ENCODE results near the gene ATF6B.
"Not testable (repeated sequence)": the region's sequence is repeated elsewhere in the genome, so short reads cannot be mapped to it uniquely, and the experiment has no call there.

ATF6B gene

DNA sequence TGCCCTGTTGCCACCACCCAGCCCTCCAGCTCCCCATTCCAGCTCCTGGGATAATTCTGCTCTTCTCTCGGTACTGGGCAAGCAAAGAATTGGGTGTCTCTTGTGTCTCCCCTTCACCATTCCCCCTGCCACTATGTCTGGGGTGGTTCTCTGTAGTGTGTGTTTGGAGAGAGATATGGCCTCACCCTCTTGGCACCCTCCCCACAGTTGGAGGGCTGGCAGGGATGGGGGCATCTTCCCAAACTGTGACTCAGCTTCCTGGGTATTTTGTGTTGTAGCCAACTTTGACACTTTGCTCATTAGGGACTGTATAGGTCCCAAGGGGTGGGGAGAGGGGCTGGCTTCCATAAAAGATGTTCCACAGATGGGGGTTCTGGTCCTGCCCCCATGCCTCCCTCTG is 20.6 kb downstream of the ATF6B start:
- DNase-seq = peak; percentile 80

DNA sequence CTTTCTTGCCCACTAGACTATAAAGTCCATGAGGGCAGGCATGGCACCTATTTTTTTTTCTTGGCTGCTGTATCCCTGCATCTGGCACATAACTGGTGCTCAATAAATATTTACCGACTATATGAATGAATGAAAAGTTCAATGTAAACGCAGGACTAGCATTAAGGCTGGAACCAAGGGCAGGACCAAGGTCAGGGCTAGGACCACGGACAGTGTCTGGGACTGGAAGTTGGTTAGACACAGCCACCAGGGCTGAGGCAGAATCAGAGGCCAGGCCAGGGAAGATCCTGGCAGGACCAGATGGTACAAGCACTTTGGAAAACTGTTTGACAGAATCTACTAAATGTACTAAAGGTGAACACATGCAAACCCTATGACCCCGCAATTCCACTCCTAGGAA is 22.6 kb downstream of the ATF6B start:
- DNase-seq = no peak

DNA sequence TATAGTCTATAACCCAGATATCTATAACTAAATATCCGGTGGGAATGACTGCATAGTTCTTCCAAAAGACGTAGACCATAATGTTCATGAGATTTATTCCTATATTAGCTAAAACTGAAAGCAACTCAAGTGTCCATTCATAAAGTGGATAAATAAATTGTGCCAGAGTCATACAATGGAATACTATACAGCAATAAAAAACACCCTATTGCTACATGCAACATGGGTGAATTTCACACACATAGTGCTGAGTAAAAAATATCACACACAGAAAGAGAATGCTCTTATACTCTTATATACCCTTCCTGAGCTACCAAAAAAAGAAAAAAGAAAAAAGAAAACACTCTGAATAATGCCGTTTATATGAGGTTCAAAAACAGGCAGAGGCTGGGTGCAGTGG is 25.8 kb downstream of the ATF6B start:
- no peak for DNase-seq

GRCh38 chr6:32100251-32100650 is 27.8 kb downstream of the ATF6B start:
- DNase-seq = not testable (repeated sequence)

GRCh38 chr6:32097364-32097763 is 30.7 kb downstream of the ATF6B start:
- no peak for DNase-seq

DNA sequence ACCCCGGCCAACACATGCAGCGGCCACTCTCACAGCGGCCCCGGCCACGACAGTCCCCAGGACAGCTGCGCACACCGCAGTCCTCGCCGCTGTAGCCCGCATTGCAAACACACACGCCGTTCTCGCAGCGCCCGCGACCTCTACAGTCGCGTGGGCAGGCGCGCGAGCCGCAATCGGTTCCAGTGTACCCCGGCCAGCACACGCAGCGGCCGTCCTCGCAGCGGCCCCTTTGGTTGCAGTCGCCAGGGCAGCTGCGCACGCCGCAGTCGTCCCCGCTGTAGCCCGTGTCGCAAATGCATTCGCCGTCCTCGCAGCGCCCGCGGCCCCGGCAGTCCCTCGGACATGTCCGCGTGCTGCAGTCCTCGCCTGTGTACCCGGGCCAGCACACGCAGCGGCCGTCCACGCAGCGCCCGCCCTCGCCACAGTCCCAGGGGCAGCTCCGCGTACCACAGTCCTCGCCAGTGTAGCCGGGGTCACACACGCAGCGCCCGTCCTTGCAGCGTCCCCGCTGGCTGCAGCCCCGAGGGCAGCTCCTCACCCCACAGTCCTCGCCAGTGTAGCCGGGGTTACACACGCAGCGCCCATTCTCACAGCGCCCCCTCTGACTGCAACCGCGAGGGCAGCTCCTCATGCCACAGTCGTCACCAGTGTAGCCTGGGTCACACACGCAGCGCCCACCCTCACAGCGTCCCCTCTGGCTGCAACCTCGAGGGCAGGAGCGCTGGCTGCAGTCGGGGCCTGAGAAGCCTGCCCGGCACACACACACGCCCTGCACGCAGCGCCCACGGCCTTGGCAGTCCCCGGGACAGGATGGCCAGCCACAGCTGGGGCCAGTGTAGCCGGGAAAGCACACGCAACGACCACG is 31.4 kb downstream of the ATF6B start:
- no peak for DNase-seq

DNA sequence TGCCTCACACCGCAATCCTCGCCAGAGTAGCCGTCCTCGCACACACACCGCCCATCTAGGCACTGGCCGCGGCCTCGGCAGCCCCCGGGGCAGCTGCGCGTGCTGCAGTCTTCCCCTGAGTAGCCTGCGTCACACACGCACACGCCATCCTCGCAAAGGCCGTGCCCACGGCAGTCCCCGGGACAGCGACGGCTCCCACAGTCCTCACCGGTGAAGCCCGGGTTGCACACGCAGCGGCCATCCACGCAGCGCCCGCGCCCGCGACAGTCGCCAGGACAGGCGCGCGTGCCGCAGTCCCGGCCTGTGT is 32.0 kb downstream of the ATF6B start:
- no peak for DNase-seq

DNA sequence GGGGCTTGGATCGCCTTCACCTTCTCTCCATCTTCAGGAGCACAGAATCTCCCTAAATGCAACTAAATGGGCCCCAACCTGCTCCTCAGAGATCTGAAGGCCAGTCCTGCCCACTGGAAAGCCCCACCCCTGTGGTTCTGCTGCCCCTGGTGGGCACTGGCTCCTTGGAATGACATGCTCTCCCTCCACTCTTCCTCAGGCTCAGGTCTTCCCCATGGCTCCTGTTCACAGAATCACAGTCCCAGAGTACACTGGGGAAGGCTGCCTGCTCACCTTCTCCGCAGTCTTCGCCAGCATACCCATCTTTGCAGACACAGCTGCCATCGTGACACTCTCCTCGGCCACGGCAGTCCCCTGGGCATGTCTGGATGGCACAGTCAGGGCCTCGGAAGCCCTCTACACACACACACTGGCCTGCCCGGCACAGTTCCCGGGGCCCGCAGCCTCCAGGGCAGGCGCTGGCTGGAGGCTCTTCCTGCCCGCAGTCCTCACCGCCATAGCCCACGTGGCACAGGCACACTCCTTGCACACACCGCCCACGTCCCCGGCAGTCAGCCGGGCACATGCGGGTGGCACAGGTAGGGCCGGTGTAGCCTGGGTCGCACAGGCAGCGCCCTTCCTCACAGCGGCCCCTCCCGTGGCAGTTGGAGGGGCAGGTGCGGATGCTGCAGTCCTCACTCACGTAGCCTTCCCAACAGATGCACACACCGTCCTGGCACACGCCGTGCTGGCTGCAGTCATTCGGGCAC is 32.5 kb downstream of the ATF6B start:
- no peak for DNase-seq

GRCh38 chr6:32092760-32093497 is 35.1 kb downstream of the ATF6B start:
- peak; percentile 84 for DNase-seq

DNA sequence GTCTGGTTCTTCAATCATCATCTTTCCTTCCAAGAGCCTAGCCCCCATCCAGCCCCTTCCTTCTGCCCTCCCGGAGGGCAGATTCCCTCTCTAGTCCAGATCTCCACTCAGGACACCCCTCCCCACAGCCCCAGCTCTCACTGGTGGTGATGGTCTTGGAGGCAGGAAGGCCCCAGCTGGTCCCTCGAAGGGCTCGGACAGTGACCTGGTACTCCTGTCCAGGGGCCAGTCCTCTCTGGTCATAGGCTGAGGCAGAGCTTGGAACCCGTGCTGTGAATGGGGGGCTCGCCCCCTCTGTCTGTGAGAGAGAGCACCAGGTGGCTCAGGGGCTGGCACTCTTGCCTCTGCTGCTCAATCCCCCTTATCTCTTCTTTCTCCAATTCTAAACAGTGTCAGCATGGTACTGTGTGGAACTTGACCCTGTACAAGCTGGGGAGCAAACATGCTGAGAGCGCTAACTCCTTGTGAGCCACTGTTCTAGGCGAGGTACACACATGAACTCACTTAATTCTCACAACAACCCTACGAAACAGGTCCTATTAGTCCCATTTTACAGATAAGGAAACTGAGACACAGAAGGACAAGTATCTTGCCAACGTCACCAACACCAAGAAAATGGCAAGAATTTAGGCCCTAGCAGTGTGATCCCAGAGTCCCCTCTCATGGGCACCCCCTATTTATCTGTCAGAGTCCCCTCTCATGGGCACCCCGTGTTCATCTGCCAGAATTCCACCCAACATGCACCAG is 38.8 kb downstream of the ATF6B start:
- DNase-seq = no peak

GRCh38 chr6:32088487-32089049 is 39.5 kb downstream of the ATF6B start:
- DNase-seq = no peak

GRCh38 chr6:32087574-32088486 is 40.2 kb downstream of the ATF6B start:
- DNase-seq = peak; percentile 81

- peak; percentile 69 for DNase-seq
These were observed 41.1 kb downstream of the ATF6B start for GRCh38 chr6:32086661-32087573.

GRCh38 chr6:32085759-32086459 is 42.1 kb downstream of the ATF6B start:
- DNase-seq = no peak

DNA sequence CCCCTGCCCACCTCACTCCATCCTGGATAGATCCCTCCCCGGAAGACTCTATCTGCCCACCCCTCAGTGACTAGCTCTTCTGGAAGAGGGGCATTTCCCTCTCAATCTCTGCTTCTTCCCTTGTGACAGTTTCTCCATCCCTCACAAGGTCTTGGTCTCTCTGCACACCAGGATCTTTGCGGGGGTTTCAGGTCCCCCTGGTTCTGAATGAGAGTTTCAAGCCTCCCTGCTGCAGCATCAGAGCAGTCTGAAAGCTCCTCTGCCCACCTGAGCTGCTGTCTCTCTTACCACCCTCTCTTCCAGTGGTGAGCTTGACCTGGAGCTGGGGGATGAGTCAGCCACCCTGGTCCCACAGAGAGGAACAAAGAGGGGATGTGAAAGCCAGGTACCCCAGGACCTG is 43.3 kb downstream of the ATF6B start:
- DNase-seq = no peak

- DNase-seq = no peak
These were observed 44.0 kb downstream of the ATF6B start for GRCh38 chr6:32083812-32084768.

GRCh38 chr6:32082935-32083334 is 45.1 kb downstream of the ATF6B start:
- peak; percentile 91 for DNase-seq

DNA sequence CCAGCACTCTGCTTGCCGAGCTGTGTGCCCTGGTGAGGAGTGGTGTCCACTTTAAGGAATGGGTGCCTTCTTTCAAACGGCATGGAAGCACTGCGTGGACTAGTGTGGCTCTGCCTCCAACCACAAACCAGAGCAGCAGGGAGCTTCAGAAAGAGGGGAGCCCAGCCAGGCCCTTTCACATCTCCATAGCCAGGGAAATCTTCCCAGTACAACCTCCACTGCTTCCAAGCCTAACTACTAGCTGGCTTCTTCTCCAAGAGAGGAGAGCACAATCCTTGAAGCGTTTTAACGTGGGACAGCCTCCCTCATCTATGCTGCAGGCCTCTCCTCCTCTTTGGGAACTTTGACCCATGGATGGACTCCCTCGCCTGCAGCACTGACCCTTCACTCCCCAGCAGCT is 45.6 kb downstream of the ATF6B start:
- DNase-seq = no peak
